GM21367 (cell line): ENCODE data around the gene UNCX.

Experiments
- ATAC-seq: cut with Tn5 transposase; IDR thresholded peaks from one replicate; pipeline ENCODE4 v1.9.1; 2021; ENCODE audit not compliant: unreplicated experiment

The UNCX gene

DNA sequence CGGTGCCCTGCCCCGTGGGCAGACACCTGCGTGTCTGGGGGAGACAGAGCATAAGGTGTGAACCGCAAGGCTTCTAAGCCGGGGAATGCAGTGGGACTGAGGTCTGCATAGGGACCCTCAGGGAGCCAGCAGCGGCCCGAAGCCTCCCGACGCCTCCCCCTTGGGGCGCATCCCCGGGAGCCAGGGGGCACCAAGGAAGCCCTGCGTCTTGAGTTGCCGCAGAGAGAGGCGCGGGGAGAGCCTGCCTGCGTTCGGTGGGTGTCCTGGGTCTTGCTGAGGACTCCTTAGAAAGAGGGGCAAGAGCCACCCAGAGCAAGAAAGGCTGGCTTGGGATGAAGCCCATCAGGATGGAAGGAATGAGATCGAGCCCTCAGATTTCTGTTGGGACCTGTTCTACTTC lies 18.2 kb upstream of the UNCX start:
- ATAC-seq, result no peak

DNA sequence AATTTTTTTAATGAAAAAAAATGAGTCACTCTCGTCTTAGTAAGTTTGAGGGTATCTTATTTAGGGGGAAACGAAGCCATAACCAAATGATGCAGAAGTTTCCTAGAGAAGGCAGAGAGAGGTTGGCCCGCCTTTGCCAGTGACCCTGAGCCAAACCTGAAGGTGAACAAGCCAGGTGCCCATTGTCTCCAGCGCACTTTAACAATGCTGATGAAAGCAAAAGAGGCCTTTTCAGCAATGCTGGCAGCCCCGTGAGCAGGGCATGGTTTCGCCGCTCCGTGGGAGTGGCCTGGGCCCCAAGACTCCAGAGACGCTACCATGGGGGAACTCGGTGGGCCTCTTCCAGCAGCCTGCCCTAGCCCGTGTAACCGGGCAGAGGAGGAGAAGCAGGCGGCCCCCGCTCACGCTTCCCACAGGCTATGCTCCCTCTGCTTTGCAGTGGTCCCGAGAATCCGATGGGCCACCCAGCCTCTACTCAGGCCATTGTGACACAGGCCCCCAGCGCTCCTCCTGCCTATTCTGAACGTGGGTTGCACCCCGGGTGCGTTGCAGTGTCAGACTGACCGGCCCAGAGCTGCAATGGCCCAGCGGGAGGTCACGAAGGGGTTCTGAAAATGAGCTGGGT lies 14.0 kb upstream of the UNCX start:
- ATAC-seq, result no peak

DNA sequence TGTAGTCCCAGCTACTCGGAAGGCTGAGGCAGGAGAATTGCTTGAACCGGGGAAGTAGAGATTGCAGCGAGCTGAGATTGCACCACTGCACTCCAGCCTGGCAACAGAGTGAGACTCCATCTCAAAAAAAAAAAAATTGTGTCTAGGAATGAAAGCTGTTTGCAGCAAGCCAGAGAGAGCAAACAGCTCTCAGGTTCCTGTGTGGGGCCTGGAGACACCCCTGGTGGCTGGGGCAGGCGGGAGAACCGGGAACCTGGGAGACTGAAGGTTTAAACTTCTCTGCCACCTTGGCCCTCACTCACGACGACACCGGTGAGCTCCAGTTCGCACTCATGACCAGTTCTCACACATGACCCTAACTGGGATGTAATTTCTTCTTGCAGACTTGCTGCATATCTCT lies 13.2 kb upstream of the UNCX start:
- no peak for ATAC-seq

DNA sequence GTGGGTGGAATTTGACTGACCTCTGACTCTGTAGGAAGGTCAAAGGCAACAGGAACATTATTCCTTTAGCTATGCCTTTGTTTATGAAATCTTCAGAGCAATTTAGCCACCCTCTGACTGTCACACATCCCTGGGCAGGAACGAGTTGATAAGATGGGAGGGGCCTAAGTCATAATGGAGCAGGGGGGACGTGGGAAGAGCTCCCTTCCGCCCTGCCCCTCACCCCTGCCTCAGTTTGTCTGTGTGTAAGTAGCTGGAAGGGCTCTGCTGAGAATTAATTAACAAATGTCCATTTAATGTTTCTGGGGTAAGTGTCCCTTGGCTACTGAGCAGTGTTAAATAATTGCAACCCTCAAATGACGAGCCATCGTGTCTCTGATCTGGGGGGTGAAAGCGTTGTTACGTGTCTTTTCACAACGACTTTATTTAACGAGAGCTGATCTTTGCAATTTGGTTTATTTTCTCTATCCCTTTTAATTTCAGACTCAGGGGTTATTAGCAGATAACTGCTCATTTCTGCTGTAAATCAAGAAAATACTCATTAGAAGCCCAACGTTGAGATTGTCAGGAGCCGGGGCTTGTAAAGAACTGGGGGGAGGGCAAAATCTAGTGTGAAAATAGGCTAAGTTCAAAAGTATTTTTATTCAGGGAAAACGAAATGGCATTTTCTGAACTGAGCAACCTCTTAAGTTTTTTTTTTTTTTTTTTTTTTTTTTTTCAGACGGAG lies 12.5 kb upstream of the UNCX start:
- no peak for ATAC-seq

DNA sequence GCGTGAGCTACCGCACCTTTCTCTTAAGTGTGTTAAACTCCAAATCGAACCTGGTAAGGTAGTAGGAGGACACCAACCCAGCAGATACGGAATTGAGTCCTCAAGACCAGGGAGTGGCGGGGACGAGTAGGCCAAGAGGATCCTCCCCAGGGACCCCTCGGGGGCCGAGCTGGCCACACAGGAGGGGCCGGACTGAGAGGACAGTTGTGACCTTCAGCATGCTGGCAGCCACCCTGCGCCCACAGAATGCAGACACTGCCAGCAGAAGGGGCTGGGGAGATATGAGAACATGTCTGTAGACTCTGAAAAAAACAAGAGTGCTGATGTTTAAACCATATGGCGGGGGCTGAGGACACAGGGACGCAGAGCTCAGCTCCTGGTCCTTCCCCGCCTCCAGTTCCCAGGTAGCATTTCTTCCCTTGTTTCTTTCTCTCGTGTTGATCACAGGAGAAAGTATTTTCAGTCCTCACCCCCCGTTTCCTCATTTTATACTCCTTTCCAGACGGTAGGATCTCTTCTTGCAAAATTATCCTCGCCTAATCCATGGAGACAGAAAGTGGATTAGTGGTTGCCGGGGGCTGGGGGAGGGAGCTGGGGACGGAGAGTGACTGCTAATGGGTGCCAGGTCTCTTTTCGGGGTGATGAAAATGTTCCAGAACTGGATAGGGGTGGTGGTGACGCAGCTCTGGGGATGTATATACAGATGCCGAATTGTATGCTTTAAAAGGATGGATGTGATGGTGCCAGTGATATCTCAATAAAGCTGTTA lies 11.5 kb upstream of the UNCX start:
- ATAC-seq, result no peak

DNA sequence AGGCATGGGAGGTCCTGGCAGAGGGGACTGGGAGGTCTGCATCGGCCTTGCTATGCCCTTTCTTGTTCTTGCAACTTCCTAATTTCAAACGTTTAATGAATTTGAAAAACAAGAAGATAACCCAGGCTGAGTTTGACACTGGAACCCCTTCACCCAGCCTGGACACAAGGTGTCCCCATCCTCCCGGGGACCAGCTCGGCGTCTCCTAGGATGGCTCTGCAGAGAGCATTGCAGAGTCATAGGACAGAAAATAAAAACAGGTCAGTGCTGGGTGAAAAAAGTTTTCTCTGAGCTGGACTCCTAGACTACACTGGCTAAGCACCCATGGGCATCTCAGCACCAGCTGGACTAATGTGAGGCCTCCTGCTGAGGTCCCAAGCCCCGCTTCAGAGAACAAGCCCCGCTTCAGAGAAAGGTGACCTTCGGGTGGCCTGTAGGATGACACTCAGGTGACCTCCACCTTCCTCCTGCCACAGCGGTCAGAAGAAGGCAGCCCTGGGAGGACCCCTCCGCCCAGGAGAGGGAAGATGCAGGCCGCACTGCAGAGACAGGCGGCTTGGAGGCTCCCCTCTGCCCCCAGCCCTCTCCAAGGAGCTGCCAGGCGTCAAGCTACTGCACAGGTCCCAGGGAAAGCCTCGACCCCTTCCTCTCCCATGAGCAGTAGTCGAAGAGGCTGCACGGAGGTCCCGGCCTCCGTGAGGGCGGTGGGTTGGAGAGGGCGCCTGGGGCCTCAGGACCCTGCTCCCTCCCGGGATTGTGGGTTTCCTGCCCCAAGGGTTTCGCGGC lies 9.3 kb upstream of the UNCX start:
- no peak for ATAC-seq

DNA sequence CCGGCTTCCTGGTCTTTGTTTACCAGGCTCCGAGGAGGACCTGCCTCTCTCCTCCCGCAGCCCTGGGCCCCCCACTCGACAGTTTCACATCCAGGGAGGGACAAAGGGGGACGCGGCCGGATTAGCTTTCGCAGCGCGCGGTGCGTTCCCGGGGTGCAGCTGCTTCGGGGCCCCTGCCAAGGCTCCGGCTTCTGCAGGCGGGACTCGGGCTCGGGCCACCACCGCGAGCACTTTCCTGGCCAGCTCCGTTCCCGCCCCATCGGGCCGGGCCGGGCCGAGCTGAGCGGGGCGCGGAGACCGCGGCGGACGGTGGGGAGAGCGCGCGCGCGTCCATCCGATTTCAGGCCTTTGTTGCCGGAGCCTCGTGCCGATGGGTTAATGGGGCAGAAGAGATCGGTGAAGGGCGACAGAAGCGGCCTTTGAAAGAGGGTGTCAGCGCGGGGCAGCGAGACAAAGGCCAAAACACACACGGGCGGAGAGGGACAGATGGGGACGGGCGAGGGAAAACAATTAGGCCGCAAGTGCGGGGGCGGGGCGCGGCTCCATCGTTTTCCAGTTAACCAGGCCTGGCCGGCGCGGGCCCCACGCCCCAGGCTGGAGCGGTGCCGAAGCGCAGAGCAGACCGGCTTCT lies 8.5 kb upstream of the UNCX start:
- ATAC-seq, result no peak

DNA sequence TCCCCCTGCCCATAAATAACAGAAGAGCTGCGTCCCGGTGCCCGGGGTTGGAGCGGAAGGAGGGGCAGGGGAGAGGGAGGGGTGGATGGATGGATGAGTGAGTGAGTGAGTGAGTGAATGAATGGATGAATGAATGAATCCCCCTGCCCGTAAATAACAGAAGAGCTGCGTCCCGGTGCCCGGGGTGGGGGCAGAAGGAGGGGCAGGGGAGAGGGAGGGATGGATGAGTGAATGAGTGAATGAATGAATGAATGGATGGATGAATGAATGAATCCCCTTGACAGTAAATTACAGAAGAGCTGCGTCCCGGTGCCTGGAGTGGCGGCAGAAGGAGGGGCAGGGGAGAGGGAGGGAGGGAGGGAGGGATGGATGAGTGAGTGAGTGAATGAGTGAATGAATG lies 7.6 kb upstream of the UNCX start:
- no peak for ATAC-seq

DNA sequence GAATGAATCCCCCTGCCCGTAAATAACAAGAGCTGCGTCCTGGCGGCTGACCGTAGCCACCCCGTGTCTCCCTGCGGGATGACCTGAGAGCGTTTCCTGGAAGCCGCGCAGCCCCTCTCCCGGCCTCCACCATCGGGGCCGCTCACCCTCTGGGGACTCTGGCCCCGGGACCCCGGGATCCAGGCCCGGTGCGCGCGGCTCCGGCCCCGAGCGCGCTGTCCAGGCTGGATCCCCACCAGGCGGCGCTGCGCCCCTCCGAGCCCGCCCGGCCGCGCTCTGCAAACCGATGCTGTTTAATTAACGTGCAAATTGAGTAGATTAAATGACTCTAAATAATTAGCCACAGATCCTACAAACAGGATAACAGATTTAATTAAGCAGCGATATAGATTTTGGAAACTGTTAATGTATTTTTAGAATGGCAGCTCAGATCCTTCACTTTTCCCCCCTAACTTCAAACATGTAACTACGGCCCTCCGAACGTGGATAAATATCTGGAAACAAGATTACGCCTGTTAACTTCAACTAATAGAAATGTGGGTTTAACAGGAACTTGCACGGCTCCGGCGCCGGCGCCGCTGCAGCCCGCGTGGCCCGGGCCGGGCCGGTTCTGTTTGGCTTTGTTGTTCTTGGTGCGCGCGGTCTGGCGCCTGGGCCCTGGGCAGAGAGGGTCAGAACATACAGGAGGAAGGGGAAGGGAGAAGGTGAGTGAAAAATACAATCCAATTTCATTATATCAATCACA lies 7.1 kb upstream of the UNCX start:
- no peak for ATAC-seq

DNA sequence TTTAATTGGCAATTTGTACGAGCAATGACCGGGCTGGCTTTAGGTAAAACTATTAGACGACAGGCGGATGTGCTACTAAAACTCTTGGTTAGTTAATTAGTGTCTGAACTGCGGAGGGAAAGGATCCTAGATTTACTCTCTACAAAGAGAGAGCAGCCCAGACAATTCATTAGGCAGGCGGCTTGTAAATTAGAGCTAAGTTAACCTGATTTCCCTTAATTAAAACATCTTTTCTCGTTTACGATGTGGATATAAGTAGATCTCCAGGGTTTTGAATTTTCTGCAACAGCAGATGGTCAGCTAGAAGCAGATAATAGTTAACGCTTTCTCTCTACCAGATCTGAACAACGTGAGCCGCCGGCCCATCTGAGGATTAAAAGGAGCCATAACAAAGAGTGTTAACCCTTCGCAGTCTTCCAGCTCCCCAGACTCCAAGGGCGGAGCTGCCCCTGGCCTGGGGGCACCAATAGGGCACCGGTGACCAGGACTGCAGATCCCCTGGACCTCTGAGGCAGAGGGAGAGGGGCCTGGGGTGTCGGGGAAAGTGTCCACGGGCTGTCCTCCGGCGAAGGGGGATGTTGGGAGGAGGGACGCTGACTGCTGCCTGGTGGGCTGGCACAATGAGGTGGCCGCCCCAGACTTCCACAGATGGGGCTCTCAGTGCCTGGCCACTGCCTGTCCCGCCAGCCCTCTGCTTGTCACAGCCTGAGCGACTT lies 6.3 kb upstream of the UNCX start:
- ATAC-seq, result no peak

DNA sequence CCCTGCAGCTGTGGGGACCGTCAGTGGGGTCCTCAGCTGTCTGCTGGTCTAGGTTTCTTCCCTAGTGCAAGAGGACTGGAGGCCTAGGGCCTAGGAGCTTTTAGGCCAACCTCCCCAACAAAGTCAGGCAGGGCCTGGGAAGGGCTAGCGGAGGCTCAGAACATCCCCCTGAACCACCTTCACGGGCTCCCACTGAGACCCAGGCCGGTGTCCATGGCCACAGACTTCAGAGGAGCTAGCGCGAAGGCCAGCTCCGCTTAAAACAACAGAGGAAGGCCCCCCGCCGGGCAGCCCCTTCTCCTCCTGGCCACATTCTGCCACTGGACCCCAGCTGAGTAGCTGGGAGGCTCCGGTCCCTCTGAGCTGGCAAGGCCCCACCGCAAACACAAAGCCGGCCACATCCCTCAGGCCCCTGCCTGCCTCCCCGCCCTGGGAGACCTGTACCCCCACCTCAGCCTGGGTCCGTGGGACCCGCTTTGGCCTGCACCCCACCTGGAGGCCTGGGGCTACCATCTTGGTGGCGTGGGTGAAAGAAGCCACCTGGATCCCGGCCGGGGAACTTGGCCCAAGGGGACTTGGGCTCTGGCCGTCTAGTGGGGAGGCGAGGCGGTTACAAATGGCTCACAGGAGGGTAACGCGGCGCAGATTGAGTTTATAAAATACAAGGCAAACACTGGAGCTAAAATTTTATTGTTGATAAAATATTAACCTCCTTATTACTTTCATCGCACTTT lies 5.4 kb upstream of the UNCX start:
- ATAC-seq, result no peak

DNA sequence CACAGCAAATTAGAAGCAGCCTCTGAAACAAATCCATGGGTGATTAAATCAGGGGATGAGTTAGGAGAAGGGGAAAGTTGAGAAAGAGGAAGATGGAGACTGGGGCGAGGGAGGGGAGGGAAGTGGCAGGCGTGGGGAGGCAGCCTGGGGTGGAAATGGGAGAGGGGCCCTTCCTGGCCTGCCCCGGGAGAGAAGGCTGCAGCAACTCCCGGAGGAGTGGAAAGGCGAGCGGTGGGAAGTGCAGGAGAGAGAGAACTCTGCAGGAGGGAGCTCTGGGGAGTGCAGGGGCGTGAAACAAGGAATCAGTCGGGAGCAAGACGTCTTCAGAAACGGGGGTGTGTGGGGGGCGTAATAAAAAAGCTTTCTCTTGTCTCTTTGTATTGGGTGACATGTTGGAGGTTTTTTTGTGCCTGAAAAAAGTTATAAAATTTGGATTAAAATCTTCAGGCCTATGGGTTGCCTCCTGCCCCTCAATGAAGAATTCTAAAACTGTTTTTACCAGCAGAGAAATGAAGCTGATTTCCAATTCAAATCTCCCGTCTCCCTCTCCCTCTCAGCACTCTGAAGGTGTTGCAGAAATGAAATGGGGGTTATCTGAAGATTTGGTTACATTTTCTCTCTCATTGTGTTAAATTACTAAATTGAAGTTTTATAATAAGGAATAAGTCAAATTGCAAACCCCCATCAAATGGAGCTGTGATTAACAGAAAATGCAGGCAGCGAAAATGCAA lies 4.7 kb upstream of the UNCX start:
- no peak for ATAC-seq

DNA sequence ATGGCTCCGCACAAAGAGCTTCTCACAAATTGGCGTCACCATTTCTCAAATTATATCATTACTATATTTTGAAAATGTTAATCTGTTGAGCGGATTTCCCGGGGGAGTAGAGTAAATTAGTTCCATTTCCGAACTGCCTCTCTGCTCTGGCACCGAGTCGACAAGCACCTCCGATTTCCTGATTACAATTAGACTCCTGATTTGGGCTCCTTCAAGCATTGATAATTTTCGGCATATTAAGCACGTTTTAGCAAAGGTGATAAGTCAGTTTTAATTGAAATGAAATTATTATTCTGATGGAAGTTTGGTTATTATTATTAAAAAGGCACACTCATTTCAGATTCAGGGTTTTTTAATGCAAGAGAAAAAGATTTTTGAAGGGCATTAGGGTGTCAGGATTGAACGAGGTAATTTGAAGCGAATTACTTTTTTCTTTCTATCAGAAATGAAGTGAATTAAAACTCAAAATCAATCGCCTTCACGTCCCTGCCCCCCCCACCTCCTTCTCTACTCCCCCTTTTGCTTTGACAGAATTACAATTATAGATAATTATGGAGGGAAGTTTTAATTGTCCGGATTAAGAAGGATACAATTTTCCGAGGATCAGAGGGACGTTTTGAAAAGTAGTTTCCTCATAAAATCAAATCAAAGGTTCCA lies 4.0 kb upstream of the UNCX start:
- no peak for ATAC-seq

DNA sequence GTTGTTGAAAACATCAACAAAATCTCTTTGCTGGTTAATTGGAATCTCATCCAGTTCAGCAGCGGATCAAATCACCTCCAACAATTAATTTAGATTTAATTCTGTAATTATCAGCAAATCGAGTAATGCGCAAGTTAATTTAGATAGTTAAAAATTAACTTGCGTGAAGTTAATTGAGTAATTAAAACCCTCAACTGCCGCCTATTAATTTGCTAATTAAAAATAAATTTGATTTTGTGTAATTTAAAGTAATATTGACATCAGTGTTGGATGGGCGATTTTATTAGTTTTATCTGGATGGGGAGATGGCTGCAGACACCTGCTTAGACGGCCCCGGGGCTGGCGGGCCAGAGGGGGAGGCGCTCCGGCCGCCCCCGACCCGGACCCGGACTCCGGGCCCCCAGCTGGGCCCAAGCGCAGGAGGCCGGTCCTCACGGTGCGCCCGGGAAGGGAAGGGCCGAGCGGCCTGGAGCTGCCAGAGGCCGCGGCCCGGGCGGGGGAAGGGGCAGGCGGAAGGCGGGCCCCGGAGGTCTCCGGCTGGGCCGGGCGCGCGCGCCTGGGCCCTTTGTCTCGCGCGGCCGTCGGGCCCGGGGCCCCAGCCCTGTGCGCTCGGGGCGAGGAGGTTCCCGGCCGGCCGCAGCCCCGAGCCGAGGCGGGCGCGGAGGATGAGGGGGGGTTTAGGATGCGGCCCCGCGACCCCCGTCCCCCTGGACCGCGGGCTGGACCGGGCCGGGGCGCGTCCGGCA lies 3.3 kb upstream of the UNCX start:
- no peak for ATAC-seq

DNA sequence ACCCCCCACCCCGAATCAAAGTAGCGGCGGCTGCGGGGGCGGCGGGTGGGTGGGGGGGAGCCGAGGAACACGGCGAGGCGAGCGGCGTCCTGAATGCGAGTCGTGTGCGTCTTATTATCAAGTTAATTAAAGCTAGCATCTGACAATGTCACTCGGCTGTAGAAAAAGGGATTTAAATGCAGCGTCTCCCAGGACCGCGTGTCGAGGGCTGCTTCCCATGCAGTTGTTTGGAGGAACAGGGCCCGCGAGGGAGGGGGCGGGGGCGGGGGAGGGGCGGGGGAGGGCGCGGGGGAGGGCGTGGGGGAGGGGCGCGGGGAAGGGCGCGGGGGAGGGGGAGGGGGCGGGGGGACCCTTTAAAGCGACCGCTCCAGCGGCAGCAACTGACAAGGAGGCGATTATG lies 2.7 kb upstream of the UNCX start:
- no peak for ATAC-seq

DNA sequence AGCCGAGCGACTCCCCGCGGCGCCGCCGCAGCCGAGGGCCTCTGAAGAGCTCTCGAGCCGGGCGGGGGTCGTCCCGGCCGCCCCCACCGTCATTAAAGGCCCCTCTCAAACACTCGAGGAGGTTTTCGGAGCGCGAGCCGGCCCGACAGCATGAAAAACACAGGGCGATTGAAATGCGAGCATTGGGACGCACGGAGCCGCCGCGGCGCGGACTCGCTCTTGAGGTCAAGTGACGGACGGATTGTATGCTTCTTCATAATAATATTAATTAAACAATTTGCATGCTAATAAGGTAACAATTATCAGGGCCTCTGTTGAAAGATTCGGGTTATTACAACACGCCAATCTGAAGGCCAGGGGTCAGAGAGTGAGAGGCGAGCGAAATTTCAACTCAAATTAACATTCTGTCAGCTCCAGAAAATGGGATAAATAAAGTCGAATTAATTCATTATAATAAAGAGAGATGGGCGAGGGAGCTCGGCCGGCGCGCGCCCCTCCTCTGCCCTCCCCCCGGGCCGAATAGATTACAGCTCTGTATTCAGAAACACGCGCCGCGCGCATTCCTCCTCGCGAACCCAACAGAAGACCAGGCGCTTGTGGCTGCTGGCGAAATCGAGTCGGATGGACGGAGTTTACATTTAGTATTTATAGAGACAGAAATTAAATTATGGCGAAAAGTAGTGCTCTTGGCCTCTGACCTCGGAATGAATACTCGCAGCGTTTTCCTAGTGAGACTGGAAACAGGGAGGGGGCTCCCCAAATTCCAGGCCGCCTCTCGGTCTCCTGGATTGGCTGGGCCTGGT lies 2.1 kb upstream of the UNCX start:
- no peak for ATAC-seq
